GM12801 (cell line): ENCODE data around the gene THRB.

Experiments
- CTCF ChIP-seq: IDR thresholded peaks from one replicate; pipeline ENCODE4 v1.5.1; 2011; ENCODE audit warnings: control low read depth; ENCODE audit not compliant: insufficient read length; ENCODE audit errors: extremely low read depth

Gene THRB

GRCh38 chr3:24475925-24476324 lies 18.7 kb downstream of the THRB start:
- TF ChIP-seq CTCF: no peak

GRCh38 chr3:24474862-24475261 lies 19.8 kb downstream of the THRB start:
- TF ChIP-seq CTCF: no peak

GRCh38 chr3:24472358-24472757 lies 22.3 kb downstream of the THRB start:
- no peak for TF ChIP-seq CTCF

GRCh38 chr3:24471486-24471885 lies 23.2 kb downstream of the THRB start:
- no peak for TF ChIP-seq CTCF

- TF ChIP-seq CTCF: no peak
Measured at GRCh38 chr3:24470277-24470676, 24.4 kb downstream of the THRB start.

- no peak for TF ChIP-seq CTCF
Measured at GRCh38 chr3:24464389-24464788, 30.3 kb downstream of the THRB start.

- no peak for TF ChIP-seq CTCF
Measured at GRCh38 chr3:24462737-24463136, 31.9 kb downstream of the THRB start.

GRCh38 chr3:24460974-24461373 lies 33.7 kb downstream of the THRB start:
- TF ChIP-seq CTCF: no peak
